Astrocyte (in vitro differentiated cells and primary cell): ENCODE results near the gene PLPPR1.

Experiments
- EZH2 ChIP-seq: IDR thresholded peaks from 2 replicates; pipeline ENCODE4 v1.6.1; 2012; ENCODE audit warnings: mild to moderate bottlenecking, low read length, inconsistent platforms; ENCODE audit not compliant: insufficient read depth
- TF ChIP-seq, protein P1 (sequence below): IDR thresholded peaks from 2 replicates; pipeline ENCODE4 v1.5.1; 2011; ENCODE audit warnings: low read depth, mild to moderate bottlenecking, inconsistent platforms, low read length, moderate library complexity; ENCODE audit not compliant: insufficient read depth

DNA sequence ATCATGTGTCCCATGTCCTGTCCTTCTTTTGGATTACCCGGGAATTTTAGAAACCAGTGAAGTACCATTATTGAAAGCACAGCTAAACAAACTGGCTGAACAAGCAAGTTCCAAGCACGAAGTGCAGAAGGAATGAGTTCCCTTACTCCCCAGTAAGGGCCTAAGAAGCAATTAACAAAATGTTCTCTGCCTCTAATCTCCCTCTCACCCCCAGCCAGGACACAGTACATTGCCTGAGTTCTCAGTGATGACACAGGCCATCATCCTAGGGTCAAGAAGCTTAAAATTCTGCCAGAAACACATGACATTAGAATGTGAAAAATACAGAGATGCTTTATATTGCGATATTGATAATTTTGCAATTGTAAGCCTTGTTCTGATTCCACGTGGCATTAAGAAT lies 118.0 kb downstream of the PLPPR1 start:
- TF ChIP-seq, protein P1, sequence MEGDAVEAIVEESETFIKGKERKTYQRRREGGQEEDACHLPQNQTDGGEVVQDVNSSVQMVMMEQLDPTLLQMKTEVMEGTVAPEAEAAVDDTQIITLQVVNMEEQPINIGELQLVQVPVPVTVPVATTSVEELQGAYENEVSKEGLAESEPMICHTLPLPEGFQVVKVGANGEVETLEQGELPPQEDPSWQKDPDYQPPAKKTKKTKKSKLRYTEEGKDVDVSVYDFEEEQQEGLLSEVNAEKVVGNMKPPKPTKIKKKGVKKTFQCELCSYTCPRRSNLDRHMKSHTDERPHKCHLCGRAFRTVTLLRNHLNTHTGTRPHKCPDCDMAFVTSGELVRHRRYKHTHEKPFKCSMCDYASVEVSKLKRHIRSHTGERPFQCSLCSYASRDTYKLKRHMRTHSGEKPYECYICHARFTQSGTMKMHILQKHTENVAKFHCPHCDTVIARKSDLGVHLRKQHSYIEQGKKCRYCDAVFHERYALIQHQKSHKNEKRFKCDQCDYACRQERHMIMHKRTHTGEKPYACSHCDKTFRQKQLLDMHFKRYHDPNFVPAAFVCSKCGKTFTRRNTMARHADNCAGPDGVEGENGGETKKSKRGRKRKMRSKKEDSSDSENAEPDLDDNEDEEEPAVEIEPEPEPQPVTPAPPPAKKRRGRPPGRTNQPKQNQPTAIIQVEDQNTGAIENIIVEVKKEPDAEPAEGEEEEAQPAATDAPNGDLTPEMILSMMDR: no peak
- TF ChIP-seq EZH2: no peak
